NCI-H345 treated with DMSO at 0.1 percent for 48 hours (cell line): Measurements from ENCODE around the gene DCAF8L1.
"Not testable (repeated sequence)": the region's sequence is repeated elsewhere in the genome, so short reads cannot be mapped to it uniquely, and the experiment has no call there.

Experiments
- DNase-seq: peaks from one replicate; lab custom pipeline; 2025; ENCODE audit not compliant: unreplicated experiment; lab: John Stamatoyannopoulos, UW

DCAF8L1 gene

DNA sequence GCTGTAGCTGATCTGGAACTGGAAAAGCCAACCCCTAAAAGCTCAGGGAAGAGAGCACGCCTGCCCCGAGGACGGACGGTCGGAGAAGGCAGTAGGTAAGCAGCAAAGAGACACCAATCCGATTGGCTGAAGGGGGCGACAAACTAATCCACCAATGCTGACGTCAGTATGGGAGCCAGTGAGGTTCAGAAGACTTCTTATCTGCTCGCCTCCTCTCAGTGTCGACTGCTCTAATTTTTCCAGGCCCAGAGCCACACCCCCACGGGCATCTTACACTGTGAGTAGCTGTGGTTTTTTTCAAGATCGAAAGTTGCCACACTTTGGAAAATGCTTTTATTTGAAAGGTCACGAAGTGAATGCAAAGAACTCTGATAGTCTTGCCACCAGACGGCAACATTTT is at the start of gene DCAF8L1:
TSS of gene DCAF8L1 (minus strand) at position 101 of the 400 bp plus-strand sequence. CDS start 115 bp downstream, outside the sequence.
- no peak for DNase-seq

GRCh38 chrX:28022371-28022770 is 41.1 kb upstream of the DCAF8L1 start:
- DNase-seq: no peak

- no peak for DNase-seq
Observed at GRCh38 chrX:28016823-28017222, 35.6 kb upstream of the DCAF8L1 start.

- no peak for DNase-seq
Observed at GRCh38 chrX:28015993-28016392, 34.7 kb upstream of the DCAF8L1 start.

- no peak for DNase-seq
Observed at GRCh38 chrX:28010875-28011274, 29.6 kb upstream of the DCAF8L1 start.

DNA sequence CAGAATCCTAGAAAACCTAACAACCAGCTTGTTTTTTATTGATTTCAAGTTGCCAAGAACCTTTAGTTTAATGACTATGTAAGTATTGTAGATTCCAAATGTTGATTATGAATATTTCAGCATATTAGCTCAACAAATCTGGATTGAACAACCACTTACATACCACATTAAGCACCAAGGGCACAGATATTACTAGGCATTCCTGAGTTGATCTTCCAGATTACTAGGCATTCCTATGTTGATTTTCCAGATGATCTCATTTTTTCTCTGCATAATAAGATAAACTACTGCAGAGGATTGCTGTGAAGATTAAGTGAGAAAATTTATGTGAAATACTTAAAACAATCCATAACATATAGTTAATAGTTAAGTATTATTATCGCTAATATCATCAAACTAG is 17.4 kb upstream of the DCAF8L1 start:
- DNase-seq: no peak

- DNase-seq: no peak
Observed at GRCh38 chrX:27997622-27998021, 16.4 kb upstream of the DCAF8L1 start.

DNA sequence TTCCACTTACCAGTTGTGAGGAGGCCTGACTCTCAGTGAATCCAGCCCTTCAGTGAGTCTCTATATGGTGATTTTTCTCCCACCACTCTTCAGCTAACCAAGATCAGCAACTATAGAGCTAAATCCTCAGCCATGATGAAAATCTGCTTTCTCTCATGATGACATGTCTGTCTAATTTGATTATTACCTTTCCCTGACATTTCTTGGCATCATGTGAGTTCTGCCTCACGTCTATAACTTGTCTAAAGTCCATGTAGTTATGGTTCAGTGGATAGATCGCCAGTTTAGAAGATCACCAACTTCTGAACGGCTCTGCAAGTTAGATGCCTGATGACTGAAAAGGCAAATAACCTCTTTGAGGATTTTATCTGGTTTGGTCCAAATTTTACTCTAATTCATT is 14.9 kb upstream of the DCAF8L1 start:
- DNase-seq: no peak

DNA sequence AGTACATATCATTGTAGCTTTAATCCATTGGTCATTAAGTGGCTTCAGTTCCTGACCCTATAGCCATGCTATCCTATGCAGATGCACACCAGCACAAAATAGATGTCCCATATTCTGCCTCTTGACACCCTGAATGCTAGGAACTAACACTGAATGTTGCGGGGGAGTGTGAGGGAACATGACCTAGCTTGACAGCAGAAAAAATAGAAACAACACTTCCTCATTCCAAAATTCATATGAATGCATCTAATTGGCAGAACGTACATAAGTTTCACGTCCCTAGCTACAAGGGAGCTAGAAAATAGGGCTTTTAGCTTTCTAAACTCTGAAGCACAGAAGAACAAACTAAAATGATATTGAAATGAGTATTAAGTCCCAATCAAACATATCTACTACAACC is 14.4 kb upstream of the DCAF8L1 start:
- DNase-seq: no peak

GRCh38 chrX:27987862-27988646 is 6.8 kb upstream of the DCAF8L1 start:
- DNase-seq: no peak

GRCh38 chrX:27976934-27977333 is 4.3 kb downstream of the DCAF8L1 start:
- DNase-seq: not testable (repeated sequence)

DNA sequence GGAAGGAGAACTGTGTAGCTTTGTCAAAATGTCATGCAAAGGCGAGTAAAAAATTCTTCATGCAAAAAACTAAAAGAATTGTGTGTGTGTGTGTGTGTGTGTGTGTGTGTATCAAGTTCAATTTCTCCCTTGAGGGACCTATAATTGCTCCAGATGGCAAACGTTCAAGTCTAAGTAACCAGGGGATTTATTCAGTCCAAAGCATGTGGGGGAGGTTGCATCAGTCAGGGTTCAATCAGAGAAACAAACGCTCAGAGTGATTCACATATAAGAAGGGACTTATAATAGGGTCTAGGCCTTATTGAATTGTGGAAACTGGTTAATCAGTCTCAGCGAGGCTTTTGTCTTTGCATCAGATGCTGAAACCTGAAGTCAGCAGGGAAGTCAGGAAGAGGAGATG is 5.0 kb downstream of the DCAF8L1 start:
- DNase-seq: no peak

GRCh38 chrX:27968878-27969277 is 12.4 kb downstream of the DCAF8L1 start:
- no peak for DNase-seq

- no peak for DNase-seq
Observed at GRCh38 chrX:27968352-27968751, 12.9 kb downstream of the DCAF8L1 start.

- DNase-seq: no peak
Observed at GRCh38 chrX:27966955-27967354, 14.3 kb downstream of the DCAF8L1 start.

DNA sequence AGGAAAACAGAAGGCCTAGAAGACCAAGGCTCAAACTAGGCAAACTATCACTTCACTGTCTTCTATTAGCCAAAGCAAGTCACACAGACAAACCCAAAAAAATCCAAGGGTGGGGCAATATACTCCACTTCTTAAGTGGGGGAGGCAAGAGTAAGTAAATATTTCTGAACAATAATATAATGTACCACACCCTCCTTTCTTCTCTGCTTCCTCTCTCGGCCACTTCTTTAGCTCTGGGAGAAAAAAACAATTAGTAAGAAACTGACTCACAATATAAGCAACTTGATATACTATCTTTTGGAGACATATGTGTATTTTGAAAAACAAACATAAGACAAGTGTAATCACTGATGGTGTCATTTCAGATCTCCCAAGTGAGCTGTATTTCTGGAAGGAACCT is 14.8 kb downstream of the DCAF8L1 start:
- DNase-seq: no peak

- DNase-seq: not testable (repeated sequence)
Observed at GRCh38 chrX:27965348-27965747, 15.9 kb downstream of the DCAF8L1 start.

- DNase-seq: no peak
Observed at GRCh38 chrX:27964432-27964831, 16.8 kb downstream of the DCAF8L1 start.

DNA sequence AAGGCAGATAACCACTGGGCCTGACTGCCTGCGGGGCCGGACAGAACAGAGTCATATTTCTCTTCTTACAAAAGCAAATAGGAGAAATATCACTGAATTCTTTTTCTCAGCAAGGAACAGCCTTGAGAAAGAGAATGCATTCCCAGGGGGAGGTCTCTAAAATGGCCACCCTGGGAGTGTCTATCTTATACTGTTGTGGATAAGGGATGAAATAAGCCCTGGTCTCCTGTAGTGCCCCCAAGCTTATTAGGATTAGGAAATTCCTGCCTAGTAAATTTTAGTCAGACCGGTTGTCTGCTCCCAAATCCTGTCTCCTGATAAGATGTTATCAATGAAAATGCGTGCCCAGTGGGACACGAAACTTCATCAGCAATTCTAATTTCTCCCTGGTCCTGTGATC is 20.8 kb downstream of the DCAF8L1 start:
- DNase-seq: not testable (repeated sequence)

GRCh38 chrX:27953171-27953570 is 28.1 kb downstream of the DCAF8L1 start:
- no peak for DNase-seq

- no peak for DNase-seq
Observed at GRCh38 chrX:27933361-27933760, 47.9 kb downstream of the DCAF8L1 start.
